Esophagus muscularis mucosa (tissue), 4 donors: ENCODE measurements around the gene ABCC1. TPM values are rescaled to one million over a fixed set of nuclear protein-coding genes. Genes with fewer than 3 reads are reported as not detected.

ENCODE experiments used
- DNase-seq: peaks from one replicate; pipeline ENCODE4 v3.0.0-alpha.2; 2017; ENCODE audit errors: extremely low spot score
- H3K27ac ChIP-seq, 4 donors: fragments of 200-600 bp; sonication (generic); replicated peaks in 1 of 4; 1 replicate in 3 of 4; 2 replicates in 1 of 4; pipeline ENCODE4 v1.5.1; 2016 to 2019; ENCODE audit warnings: mild to moderate bottlenecking in 1 of 4
- H3K27me3 ChIP-seq, 4 donors: fragments of 200-600 bp; sonication (generic); one replicate each; pipeline versions ENCODE4 v1.5.1 to v1.6.0; 2016 to 2019
- H3K36me3 ChIP-seq, 4 donors: fragments of 200-600 bp; sonication (generic); one replicate each; pipeline ENCODE4 v1.5.1; 2016 to 2019
- H3K4me1 ChIP-seq, 4 donors: fragments of 200-600 bp; sonication (generic); one replicate each; pipeline ENCODE4 v1.5.1; 2016 to 2019
- H3K4me3 ChIP-seq, 4 donors: fragments of 200-600 bp; sonication (generic); 1 replicate in 2 of 4; 2 replicates in 2 of 4; pipeline ENCODE4 v1.5.1; 2016 to 2019; ENCODE audit warnings: mild to moderate bottlenecking in 4 of 4, moderate library complexity in 1 of 4
- H3K9me3 ChIP-seq, 4 donors: fragments of 200-600 bp; sonication (generic); 1 replicate in 3 of 4; 2 replicates in 1 of 4; pipeline ENCODE4 v1.5.1; 2016 to 2019
- CTCF ChIP-seq, 3 experiments: fragments of 200-600 bp in 2 of 3; fragments of 450-650 bp in 1 of 3; sonication (generic) in 2 of 3; IDR thresholded peaks; one replicate each; pipeline ENCODE4 v1.5.1; 2017 to 2019; ENCODE audit warnings: antibody characterized with exemption in 3 of 3, mild to moderate bottlenecking in 2 of 3, moderate library complexity in 1 of 3
- EP300 ChIP-seq: sonication (generic); formaldehyde crosslinking; IDR thresholded peaks from one replicate; pipeline ENCODE4 v1.6.1; 2017; ENCODE audit warnings: antibody characterized with exemption
- POLR2A ChIP-seq: fragments of 450-650 bp; IDR thresholded peaks from one replicate; pipeline ENCODE4 v1.6.1; 2017; ENCODE audit warnings: antibody characterized with exemption, moderate library complexity, mild to moderate bottlenecking, low read depth
- POLR2AphosphoS5 ChIP-seq, 2 donors: sonication (generic); formaldehyde crosslinking; IDR thresholded peaks; one replicate each; pipeline ENCODE4 v1.6.1; 2017; ENCODE audit warnings: antibody characterized with exemption in 2 of 2
- WGBS: methylation state at CpG from one replicate; pipeline ENCODE4 v1.1.5; 2018; 5-methylcytosine and 5-hydroxymethylcytosine counted together
- intact Hi-C: fragments of 100-400 bp; cut with DNase I; formaldehyde crosslinking; loops from one replicate; pipeline ENCODE4 v1.15.1; 2023
- total RNA-seq, 4 donors: library from RNA; depleted of rRNA; stranded (reverse); fragments of >200 nt; gene quantifications; one replicate each; pipeline versions ENCODE4 v1.1.0 to v1.2.1, GENCODE V29; 2016

The ABCC1 gene
- total RNA-seq, 4 donors from 2014 or later: 61.8 to 141 (median 103) TPM

- no peak for DNase-seq
- peaks cover 18 to 71% (median 53%) of the 10 kb centered on the region in 4 donors for H3K36me3 ChIP-seq
Observed at GRCh38 chr16:16014329-16015224, 65.2 kb downstream of the ABCC1 start.

GRCh38 chr16:16015849-16016248 lies 66.4 kb downstream of the ABCC1 start:
- DNase-seq: no peak
- TF ChIP-seq CTCF (IDR thresholded peaks at IDR 0.05): no peak
- no peak for TF ChIP-seq POLR2A
- no peak for TF ChIP-seq POLR2AphosphoS5 (IDR thresholded peaks at IDR 0.05)
- no peak for TF ChIP-seq EP300
- no peak overlapping the region for H3K4me3 ChIP-seq
- intact Hi-C loops: loop anchor here (10.0 kb wide), 1 partner anchor 131 kb away; the partner anchor contains the start of gene CEP20
- H3K27ac ChIP-seq: peak overlapping the region; percentile 77 to 84 (median 82)
- WGBS: 89% methylated on average over 8 of the region's 8 CpGs
- peaks cover 16 to 71% (median 56%) of the 10 kb centered on the region in 4 donors for H3K36me3 ChIP-seq
- no peaks in the 10 kb centered on the region for H3K27me3 ChIP-seq
- peaks cover 25 to 92% (median 76%) of the 10 kb centered on the region in 4 donors for H3K4me1 ChIP-seq
- H3K9me3 ChIP-seq: no peaks in the 10 kb centered on the region

More at GRCh38 chr16:16014329-16015224, 65.2 kb downstream of the ABCC1 start:
- H3K27me3 ChIP-seq: no peaks in the 10 kb centered on the region
- H3K27ac ChIP-seq: peak overlapping the region; percentile 77 to 84 (median 82)
- WGBS: 30% methylated on average over 14 of the region's 14 CpGs
- intact Hi-C loops: loop anchor here (5.0 to 10.0 kb wide), 2 partner anchors 62 to 130 kb away; partner anchors contain the start of gene CEP20
- H3K4me3 ChIP-seq: no peak overlapping the region
- peaks cover 28 to 92% (median 71%) of the 10 kb centered on the region in 4 donors for H3K4me1 ChIP-seq
- no peaks in the 10 kb centered on the region for H3K9me3 ChIP-seq
- TF ChIP-seq POLR2A: no peak
- TF ChIP-seq POLR2AphosphoS5 (IDR thresholded peaks at IDR 0.05): peak; percentile 57 to 62
- no peak for TF ChIP-seq EP300

GRCh38 chr16:16016388-16016964 lies 67.1 kb downstream of the ABCC1 start:
- WGBS: 96% methylated on average over 11 of the region's 11 CpGs
- TF ChIP-seq CTCF (IDR thresholded peaks at IDR 0.05) (no peak), EP300 (no peak), POLR2AphosphoS5 (IDR thresholded peaks at IDR 0.05) (no peak), POLR2A (no peak)
- Histone ChIP-seq H3K27ac (peak overlapping the region; percentile 77 to 84 (median 82)), H3K4me1 (peaks cover 28 to 92% (median 79%) of the 10 kb centered on the region in 4 donors), H3K27me3 (no peaks in the 10 kb centered on the region), H3K36me3 (peaks cover 15 to 70% (median 56%) of the 10 kb centered on the region in 4 donors), H3K4me3 (no peak overlapping the region), H3K9me3 (no peaks in the 10 kb centered on the region)
- intact Hi-C loops: loop anchor here (10.0 kb wide), 1 partner anchor 132 kb away; the partner anchor contains the start of gene CEP20
- DNase-seq: no peak

- Histone ChIP-seq H3K9me3 (no peaks in the 10 kb centered on the region), H3K4me3 (no peak overlapping the region), H3K27me3 (no peaks in the 10 kb centered on the region), H3K36me3 (peaks cover 15 to 57% (median 50%) of the 10 kb centered on the region in 4 donors), H3K27ac (peak overlapping the region; percentile 36 to 84 (median 64)), H3K4me1 (peaks cover 37 to 92% (median 83%) of the 10 kb centered on the region in 4 donors)
- no peak for DNase-seq
- intact Hi-C loops: loop anchor here (10.0 kb wide), 1 partner anchor 133 kb away; the partner anchor contains the start of gene CEP20
- TF ChIP-seq EP300: no peak
- TF ChIP-seq POLR2AphosphoS5 (IDR thresholded peaks at IDR 0.05): no peak
- no peak for TF ChIP-seq CTCF (IDR thresholded peaks at IDR 0.05)
- no peak for TF ChIP-seq POLR2A
- 100% methylated on average over 3 of the region's 3 CpGs for WGBS
Observed at GRCh38 chr16:16017812-16018211, 68.4 kb downstream of the ABCC1 start.
